Measurements from ENCODE around the gene DAZAP1.

The DAZAP1 gene

DNA sequence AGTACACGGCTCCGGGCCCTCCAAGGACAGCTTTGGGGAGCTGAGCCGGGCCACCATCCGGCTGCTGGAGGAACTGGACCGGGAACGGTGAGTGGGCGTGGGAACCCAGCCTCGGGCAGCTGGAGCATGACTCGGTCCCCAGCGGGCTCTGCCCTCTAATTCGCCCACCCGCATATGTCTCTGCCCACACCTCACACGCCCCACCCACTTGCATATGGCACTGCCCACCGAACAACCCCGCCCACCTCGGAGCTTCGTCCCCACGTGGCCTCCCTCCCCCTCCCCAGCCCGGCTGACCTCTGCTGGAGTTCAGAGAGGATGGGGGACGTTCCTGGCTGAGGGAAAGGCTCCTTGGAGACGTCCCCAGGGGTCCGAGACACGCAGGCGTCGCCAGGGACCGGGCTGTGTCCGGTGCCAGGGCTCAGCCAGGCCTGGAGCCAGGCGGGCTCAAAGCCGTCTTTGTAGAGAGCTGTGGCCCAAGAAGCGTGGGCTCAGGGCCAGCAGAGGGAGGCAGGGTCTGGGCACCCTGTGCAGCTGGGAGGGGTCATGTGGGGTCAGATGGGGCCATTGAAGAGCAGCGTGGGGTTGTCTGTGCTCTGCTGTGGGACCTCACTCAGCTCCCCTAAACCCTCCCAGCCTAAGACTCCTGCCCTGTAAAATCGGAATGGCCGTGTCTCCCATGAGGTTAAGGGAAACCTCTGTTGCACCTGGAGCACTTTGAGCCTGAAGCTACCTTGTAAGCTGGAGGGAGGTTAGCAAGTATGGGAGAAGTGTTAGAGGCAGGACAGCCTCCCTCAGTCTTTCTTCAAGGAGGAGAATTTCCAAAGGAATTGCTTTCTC is 46.4 kb downstream of the DAZAP1 start:
- TF ChIP-seq SIN3A (IDR thresholded peaks at IDR 0.05; ENCODE audit: borderline replicate concordance, insufficient read depth, low read length) (no peak), FOXP2 (optimal IDR thresholded peaks at IDR 0.05; ENCODE audit: borderline replicate concordance, extremely low read depth, extremely low read length, insufficient read depth) (no peak), TAF1 (IDR thresholded peaks at IDR 0.05; ENCODE audit: borderline replicate concordance, insufficient read depth, low read length) (no peak), POLR2AphosphoS5 (IDR thresholded peaks at IDR 0.05; ENCODE audit: low read depth, low read length) (no peak)
- TF ChIP-seq, protein P1, sequence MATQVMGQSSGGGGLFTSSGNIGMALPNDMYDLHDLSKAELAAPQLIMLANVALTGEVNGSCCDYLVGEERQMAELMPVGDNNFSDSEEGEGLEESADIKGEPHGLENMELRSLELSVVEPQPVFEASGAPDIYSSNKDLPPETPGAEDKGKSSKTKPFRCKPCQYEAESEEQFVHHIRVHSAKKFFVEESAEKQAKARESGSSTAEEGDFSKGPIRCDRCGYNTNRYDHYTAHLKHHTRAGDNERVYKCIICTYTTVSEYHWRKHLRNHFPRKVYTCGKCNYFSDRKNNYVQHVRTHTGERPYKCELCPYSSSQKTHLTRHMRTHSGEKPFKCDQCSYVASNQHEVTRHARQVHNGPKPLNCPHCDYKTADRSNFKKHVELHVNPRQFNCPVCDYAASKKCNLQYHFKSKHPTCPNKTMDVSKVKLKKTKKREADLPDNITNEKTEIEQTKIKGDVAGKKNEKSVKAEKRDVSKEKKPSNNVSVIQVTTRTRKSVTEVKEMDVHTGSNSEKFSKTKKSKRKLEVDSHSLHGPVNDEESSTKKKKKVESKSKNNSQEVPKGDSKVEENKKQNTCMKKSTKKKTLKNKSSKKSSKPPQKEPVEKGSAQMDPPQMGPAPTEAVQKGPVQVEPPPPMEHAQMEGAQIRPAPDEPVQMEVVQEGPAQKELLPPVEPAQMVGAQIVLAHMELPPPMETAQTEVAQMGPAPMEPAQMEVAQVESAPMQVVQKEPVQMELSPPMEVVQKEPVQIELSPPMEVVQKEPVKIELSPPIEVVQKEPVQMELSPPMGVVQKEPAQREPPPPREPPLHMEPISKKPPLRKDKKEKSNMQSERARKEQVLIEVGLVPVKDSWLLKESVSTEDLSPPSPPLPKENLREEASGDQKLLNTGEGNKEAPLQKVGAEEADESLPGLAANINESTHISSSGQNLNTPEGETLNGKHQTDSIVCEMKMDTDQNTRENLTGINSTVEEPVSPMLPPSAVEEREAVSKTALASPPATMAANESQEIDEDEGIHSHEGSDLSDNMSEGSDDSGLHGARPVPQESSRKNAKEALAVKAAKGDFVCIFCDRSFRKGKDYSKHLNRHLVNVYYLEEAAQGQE (IDR thresholded peaks at IDR 0.05; ENCODE audit: insufficient read depth in 1 of 2, low read depth in 2 of 2, low read length in 2 of 2): no peak

DNA sequence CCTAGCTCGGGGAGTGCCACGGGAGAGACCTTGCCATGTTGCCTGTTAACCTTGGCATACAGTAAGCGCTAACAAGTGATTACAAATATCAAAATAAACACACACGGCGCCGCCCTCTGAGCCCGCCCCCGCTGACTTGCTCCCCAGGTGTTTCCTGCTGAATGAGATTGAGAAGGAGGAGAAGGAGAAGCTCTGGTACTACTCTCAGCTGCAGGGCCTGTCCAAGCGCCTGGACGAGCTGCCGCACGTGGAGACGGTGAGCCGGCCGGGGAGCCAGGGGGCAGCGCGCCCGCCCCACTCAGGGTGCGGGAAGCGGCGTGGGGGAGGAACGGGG is 47.6 kb downstream of the DAZAP1 start:
- TF ChIP-seq TAF1 (IDR thresholded peaks at IDR 0.05; ENCODE audit: borderline replicate concordance, insufficient read depth, low read length): no peak
- no peak for TF ChIP-seq SIN3A (IDR thresholded peaks at IDR 0.05; ENCODE audit: borderline replicate concordance, insufficient read depth, low read length)
- TF ChIP-seq POLR2AphosphoS5 (IDR thresholded peaks at IDR 0.05; ENCODE audit: low read depth, low read length): no peak
- no peak for TF ChIP-seq FOXP2 (optimal IDR thresholded peaks at IDR 0.05; ENCODE audit: borderline replicate concordance, extremely low read depth, extremely low read length, insufficient read depth)
- TF ChIP-seq, protein P1 (IDR thresholded peaks at IDR 0.05; ENCODE audit: insufficient read depth in 1 of 2, low read depth in 2 of 2, low read length in 2 of 2): no peak

DNA sequence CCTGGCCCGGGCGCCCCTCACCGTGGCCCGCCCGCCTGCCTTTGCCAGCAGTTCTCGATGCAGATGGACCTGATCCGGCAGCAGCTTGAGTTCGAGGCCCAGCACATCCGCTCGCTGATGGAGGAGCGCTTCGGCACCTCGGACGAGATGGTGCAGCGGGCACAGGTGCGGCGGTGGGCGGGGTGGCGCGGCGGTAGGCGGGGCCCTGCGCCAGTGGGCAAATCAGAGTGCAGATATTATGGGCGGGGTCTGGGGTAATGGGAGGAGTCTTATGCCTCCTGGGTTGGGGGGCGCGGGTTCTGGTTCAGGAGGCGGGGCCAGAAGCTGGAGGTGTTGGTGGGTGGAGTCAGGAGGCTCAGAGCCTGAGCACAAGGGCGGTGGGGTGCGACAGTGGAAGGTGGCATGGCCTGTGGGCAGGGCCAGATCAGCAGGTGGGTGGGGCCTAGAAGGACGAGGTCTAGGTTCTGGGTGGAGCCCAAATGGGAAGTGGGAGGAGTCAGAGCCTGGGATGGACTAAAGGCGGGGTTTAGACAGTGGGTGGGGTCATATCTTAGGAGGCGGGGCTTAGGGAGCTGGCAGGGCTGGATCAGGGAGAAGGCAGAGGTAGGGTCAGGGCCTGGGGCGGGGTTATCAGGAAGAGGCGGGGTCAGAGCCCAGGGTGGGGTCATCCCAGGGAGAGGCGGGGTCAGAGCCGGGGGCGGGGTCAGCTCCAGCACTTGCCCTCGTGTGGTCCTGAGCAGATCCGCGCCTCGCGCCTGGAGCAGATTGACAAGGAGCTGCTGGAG is 48.1 kb downstream of the DAZAP1 start:
- no peak for TF ChIP-seq TAF1 (IDR thresholded peaks at IDR 0.05; ENCODE audit: borderline replicate concordance, insufficient read depth, low read length)

DNA sequence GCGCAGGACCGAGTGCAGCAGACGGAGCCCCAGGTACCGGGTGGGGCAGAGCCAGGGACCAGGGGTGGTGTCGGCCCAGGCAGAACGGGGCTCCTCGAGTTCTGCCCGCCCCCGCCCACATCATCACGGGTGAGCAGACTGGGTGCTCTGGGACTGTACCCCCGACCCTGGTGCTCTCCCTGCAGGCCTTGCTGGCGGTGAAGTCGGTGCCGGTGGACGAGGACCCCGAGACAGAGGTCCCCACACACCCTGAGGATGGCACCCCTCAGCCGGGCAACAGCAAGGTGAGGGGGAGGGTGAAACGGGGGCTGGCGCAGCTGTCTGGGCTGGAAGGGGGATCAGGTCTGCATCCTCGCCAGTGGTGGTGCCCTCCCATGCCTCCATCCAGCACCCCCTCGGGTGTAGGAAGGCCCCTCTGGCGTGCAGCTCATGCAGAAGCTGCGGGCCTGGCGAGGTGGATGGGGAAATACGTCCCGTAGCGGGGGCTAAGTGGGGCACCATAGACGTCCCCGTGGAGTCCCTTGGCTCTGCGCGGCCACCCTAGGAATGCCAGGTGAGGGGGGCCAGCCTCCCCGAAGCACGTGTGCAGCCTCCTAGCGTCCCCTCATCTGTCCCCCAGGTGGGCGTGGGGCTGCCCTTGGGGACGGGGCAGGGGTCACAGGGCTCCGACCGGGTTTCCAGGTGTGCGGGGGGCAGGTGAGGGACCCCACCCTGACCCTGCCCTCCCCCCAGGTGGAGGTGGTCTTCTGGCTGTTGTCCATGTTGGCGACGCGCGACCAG is 48.9 kb downstream of the DAZAP1 start:
- no peak for TF ChIP-seq SIN3A (IDR thresholded peaks at IDR 0.05; ENCODE audit: borderline replicate concordance, insufficient read depth, low read length)
- no peak; the same call in 1 of the 2 replicates for TF ChIP-seq POLR2AphosphoS5 (IDR thresholded peaks at IDR 0.05; ENCODE audit: low read depth, low read length)
- TF ChIP-seq FOXP2 (optimal IDR thresholded peaks at IDR 0.05; ENCODE audit: borderline replicate concordance, extremely low read depth, extremely low read length, insufficient read depth): no peak
- no peak for TF ChIP-seq TAF1 (IDR thresholded peaks at IDR 0.05; ENCODE audit: borderline replicate concordance, insufficient read depth, low read length)
- TF ChIP-seq, protein P1 (IDR thresholded peaks at IDR 0.05; ENCODE audit: insufficient read depth in 1 of 2, low read depth in 2 of 2, low read length in 2 of 2): no peak

DNA sequence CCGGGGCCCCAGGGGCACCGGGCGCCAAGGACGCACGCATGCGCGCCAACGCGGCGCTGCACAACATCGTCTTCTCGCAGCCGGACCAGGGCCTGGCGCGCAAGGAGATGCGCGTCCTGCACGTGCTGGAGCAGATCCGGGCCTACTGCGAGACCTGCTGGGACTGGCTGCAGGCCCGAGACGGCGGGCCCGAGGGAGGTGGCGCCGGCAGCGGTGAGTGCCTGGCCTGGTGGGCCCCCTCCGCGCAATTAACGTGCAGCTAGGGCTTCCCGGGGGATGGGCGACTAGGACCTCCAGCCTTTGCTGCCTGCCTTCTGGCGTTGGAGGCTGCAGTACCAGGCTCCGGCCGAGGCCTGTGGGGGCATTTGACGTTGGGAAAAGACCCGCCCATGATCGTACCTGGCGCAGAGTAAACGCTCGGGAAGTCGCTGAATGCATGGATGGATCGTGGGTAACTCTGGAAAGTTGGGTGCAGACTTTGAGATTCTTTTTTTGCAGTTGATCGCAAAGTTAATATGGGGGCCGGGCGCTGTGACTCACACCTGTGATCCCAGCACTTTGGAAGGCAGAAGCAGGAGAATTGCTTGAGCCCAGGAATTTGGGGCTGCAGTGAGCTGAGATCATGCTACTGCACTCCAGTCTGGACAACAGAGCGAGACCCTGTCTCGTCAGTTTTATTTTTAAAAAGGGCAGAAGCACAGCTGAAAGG is 49.8 kb downstream of the DAZAP1 start:
- TF ChIP-seq TAF1 (IDR thresholded peaks at IDR 0.05; ENCODE audit: borderline replicate concordance, insufficient read depth, low read length) (no peak), POLR2AphosphoS5 (IDR thresholded peaks at IDR 0.05; ENCODE audit: low read depth, low read length) (no peak), SIN3A (IDR thresholded peaks at IDR 0.05; ENCODE audit: borderline replicate concordance, insufficient read depth, low read length) (no peak), FOXP2 (optimal IDR thresholded peaks at IDR 0.05; ENCODE audit: borderline replicate concordance, extremely low read depth, extremely low read length, insufficient read depth) (no peak)
- TF ChIP-seq, protein P1 (IDR thresholded peaks at IDR 0.05; ENCODE audit: insufficient read depth in 1 of 2, low read depth in 2 of 2, low read length in 2 of 2): no peak
